ENCODE measurements around the gene TGFBR1.

TGFBR1 gene

DNA sequence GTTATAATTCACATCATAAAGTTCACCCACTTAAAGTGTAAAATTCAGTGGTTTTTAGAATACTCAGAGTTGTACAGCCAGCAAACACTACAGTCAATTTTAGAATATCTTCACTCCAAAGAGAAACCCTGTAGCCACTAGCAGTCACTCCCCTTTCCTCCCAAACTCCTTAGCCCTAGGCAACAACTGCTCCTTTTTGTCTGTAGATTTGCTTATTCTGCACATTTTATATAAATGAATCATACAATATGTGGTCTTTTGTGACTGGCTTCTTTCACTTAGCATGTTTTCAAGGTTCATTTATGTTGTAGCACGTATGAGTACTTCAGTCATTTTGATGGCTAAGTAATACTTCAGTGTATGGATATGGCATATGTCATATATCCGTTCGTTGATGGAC lies 38.7 kb downstream of the TGFBR1 start:
- H3K4me3 ChIP-seq (replicated peaks in 1 of 2; ENCODE audit: low read depth in 2 of 2, low read length in 2 of 2): no peak overlapping the region
- TF ChIP-seq, protein P1, sequence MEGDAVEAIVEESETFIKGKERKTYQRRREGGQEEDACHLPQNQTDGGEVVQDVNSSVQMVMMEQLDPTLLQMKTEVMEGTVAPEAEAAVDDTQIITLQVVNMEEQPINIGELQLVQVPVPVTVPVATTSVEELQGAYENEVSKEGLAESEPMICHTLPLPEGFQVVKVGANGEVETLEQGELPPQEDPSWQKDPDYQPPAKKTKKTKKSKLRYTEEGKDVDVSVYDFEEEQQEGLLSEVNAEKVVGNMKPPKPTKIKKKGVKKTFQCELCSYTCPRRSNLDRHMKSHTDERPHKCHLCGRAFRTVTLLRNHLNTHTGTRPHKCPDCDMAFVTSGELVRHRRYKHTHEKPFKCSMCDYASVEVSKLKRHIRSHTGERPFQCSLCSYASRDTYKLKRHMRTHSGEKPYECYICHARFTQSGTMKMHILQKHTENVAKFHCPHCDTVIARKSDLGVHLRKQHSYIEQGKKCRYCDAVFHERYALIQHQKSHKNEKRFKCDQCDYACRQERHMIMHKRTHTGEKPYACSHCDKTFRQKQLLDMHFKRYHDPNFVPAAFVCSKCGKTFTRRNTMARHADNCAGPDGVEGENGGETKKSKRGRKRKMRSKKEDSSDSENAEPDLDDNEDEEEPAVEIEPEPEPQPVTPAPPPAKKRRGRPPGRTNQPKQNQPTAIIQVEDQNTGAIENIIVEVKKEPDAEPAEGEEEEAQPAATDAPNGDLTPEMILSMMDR (IDR thresholded peaks at IDR 0.05; ENCODE audit: low read depth, low read length): no peak
- peak in 1 of 2 donors; percentile 24 for DNase-seq (ENCODE audit: low read depth in 2 of 2)

DNA sequence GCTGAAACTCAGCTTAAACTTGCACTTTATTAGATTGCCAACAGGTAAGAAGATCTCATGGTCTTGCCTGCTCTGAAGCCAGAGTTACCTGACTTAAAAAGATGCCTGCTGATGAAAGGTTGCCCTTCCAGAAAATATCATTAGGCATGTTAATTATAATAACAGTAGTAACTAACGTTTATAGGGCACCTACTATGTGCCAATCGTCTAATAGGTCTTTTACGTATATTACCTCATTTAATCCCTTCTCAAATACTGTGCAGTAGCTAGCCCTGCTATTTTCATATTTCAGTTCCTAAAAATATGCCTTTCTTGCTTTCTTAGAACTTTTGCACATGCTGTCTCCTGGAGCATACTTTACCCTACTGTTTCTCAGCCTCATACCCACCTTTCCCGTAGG lies 40.1 kb downstream of the TGFBR1 start:
- H3K4me3 ChIP-seq (replicated peaks in 1 of 2; ENCODE audit: low read depth in 2 of 2, low read length in 2 of 2): no peak overlapping the region
- DNase-seq (ENCODE audit: low read depth in 2 of 2): no peak
- TF ChIP-seq, protein P1 (IDR thresholded peaks at IDR 0.05; ENCODE audit: low read depth, low read length): no peak

DNA sequence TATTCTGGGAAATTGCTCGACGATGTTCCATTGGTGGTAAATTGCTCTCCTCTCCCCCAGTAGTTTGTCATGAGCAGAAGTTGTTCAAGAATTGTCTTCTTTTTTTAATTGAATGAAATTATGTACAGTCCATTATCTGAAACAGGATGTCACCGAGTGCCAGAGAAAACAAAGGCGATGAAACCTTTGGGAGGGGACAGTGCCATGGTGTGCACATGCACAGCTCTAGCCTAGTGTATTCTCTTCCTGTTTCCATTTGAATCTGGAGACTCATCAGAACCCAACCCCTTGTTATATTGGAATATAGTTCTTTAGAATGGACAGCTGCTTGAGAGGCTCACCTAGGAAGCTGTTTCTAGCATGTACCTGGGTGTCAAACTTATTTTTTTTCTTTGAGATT lies 41.7 kb downstream of the TGFBR1 start:
- no peak for DNase-seq (ENCODE audit: low read depth in 2 of 2)
- TF ChIP-seq, protein P1 (IDR thresholded peaks at IDR 0.05; ENCODE audit: low read depth, low read length): no peak
- H3K4me3 ChIP-seq (replicated peaks in 1 of 2; ENCODE audit: low read depth in 2 of 2, low read length in 2 of 2): no peak overlapping the region

DNA sequence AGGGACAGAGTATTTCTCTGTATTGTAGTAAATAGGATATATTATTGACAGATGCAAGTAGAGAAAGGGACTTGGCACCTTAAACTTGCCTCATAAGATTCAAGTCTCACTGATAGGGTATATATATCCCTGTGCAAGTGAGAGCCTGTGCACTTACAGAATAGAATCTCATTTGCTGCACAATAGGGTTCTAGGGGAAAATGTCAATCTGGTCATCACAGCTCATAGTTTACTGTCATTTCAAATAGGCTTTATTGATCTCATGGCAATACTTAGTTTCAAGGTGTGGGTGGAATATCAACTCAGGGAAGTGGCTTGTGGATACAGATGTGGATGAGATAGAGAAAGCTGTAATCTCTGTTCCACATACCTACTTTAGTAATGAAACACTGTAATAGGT lies 42.3 kb downstream of the TGFBR1 start:
- DNase-seq (ENCODE audit: low read depth in 2 of 2): no peak
- TF ChIP-seq, protein P1 (IDR thresholded peaks at IDR 0.05; ENCODE audit: low read depth, low read length): no peak
- H3K4me3 ChIP-seq (replicated peaks in 1 of 2; ENCODE audit: low read depth in 2 of 2, low read length in 2 of 2): no peak overlapping the region

DNA sequence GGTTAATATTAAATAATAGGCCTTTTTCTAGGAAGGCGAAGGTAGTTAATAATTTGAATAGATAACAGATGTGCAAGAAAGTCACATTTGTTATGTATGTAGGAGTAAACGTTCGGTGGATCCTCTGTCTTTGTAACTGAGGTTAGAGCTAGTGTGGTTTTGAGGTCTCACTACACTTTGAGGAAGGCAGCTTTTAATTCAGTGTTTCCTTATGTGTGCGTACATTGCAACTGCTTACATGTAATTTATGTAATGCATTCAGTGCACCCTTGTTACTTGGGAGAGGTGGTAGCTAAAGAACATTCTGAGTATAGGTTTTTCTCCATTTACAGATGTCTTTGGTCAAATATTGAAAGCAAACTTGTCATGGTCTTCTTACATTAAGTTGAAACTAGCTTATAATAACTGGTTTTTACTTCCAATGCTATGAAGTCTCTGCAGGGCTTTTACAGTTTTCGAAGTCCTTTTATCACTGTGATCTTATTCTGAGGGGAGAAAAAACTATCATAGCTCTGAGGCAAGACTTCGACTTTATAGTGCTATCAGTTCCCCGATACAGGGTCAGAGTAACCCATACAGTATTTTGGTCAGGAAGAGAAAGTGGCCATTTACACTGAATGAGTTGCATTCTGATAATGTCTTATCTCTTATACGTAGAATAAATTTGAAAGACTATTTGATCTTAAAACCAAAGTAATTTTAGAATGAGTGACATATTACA lies 45.7 kb downstream of the TGFBR1 start:
- TF ChIP-seq, protein P1 (IDR thresholded peaks at IDR 0.05; ENCODE audit: low read depth, low read length): no peak
- H3K4me3 ChIP-seq (replicated peaks in 1 of 2; ENCODE audit: low read depth in 2 of 2, low read length in 2 of 2): no peak overlapping the region
- no peak for DNase-seq (ENCODE audit: low read depth in 2 of 2)

DNA sequence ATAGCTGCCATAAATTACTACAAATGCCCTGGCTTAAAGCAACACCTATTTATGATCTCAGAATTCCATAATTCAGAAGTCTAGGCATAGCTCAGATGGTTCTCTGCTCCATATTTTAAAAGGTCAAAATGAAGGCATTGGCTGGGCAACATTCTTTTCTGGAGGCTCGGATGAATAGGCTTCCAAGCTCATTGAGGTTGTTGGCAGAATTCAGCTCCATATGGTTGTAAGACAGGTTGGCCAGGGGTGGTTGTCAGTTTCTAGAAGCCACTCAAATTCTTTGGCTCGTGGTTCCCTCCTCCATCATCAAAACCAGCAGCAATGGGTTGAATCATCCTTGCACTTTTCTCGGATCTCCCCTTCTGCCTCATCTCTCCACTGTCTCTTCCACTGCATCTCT lies 49.4 kb downstream of the TGFBR1 start:
- TF ChIP-seq, protein P1 (IDR thresholded peaks at IDR 0.05; ENCODE audit: low read depth, low read length): no peak
- no peak overlapping the region for H3K4me3 ChIP-seq (replicated peaks in 1 of 2; ENCODE audit: low read depth in 2 of 2, low read length in 2 of 2)
- DNase-seq (ENCODE audit: low read depth in 2 of 2): no peak

DNA sequence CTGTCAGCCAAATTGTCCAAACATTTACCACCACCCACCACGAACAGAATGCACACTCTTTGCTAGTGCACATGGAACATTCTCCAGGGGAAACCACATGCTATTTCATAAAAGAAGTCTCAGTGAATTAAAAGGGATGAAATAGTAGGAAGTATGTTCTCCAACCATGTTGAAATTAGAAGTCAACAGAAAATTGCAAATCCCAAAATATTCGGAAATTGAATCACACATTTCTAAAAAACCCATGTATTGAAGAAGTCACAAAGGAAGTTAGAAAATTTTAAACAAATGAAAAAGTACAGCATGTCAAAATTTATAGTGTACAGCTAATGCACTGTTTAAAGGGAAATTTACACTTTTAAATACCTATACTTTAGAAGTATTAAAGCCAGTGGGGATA lies 50.8 kb downstream of the TGFBR1 start:
- DNase-seq (ENCODE audit: low read depth in 2 of 2): no peak
- TF ChIP-seq, protein P1 (IDR thresholded peaks at IDR 0.05; ENCODE audit: low read depth, low read length): no peak
- H3K4me3 ChIP-seq (replicated peaks in 1 of 2; ENCODE audit: low read depth in 2 of 2, low read length in 2 of 2): no peak overlapping the region
